Right renal cortex interstitium (tissue), 3 donors: ENCODE data around the gene PRKCZ. TPM values are rescaled to one million over a fixed set of nuclear protein-coding genes. Genes with fewer than 3 reads are reported as not detected.

Source experiments
- DNase-seq, 3 donors: peaks; one replicate each; pipeline ENCODE4 v3.0.0-alpha.2; 2013; ENCODE audit warnings: low read depth in 3 of 3, low spot score in 2 of 3
- polyA plus RNA-seq, 3 donors: library from polyadenylated mRNA; unstranded; fragments of 120-200 nt; gene quantifications; one replicate each; pipeline ENCODE4 v1.2.1, GENCODE V29; 2013; ENCODE audit not compliant: insufficient read length in 3 of 3

Gene PRKCZ
- polyA plus RNA-seq, 3 donors = 33.6 to 36.8 (median 35.1) TPM

DNA sequence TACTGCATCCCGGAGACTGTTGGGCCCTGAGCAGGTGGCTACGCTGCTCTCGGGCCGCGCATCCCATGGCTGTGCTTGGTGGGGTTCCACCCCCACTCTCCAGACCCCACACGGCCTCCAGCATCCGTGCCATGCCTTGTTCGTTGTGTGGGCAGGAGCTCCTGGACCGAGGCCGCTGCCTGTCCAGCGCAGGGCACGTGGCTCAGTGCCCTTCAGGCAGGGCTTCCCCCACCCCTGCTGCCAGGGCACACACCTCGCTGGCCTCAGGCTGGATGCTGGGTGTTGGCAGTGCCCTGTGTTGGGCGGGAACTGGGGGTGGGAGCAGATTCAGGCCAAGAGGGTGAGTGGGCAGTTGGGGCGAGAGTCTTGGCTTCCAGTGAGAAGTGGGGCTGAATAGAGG is 9.9 kb downstream of the PRKCZ start:
- DNase-seq = no peak

DNA sequence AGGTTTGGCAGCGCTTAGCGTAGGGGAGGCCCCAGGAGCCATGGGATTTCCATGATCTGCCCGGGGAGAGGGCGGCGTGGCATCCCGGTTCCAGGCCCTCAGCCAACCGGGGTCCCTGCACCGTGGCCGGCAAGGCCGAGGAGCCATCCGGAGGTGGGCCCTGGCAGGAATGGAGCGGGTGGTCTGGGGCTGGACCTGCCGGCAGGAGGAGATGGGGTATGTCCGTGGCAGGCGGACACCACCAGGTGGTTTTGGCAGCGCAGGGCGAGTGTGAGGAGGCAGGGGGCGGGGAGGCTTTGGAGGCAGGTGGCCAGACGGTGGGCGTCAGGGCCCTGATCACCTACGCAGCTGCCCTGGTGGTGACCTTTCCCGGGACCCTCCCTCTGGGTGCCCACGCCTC is 10.3 kb downstream of the PRKCZ start:
- no peak for DNase-seq

DNA sequence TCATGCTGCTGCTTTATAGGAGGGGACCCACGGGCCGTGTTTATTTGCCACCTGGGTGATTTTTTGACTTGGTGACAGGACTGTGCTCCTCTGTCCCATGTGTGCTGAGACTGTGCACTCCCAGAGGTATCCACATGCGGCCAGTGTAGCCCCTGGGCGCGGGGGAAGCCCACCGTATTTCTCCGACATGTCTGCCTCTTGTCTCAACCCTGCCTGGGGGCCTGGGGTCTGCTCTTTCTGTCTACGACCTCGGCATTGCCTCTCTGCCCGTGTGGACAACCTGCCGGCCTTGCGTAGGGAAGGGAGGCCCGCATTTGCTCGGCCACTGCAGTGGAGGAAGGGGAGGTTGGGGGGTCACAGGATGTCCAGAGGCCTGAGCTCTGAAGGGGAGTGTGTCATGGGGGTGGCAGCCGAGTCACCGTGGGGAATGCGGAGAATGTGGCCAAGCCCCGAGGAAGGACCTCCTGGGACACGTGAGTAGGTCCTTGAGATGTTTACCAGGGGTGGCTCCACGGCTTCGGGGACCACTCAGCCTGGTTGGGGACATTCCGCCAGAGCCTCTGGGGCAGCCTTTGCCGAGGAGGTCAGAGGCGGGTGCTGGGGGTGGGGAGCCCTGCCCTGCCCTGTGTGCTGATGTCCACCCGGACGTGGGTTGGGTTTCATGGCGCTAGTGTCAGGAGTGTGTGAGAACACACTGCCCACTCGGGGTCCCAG is 11.0 kb downstream of the PRKCZ start:
- no peak for DNase-seq

DNA sequence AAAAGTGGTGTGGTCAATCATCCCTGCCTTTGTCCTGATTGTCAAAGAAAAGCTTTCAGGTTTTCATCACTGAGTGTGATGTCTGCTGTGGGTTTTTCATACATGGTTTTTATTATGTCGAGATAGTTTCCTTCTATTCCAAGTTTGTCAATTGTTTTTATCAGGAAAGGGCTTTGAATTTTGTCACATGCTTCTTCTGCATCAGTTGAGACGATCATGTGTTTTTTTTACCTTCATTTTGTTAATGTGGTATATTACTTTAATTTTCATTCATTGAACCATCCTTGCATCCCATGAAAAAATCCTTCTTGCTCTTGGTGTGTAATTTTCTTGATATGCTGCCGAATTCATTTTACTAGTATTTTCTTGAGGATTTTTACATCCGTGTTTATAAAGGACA is 15.5 kb downstream of the PRKCZ start:
- no peak for DNase-seq

DNA sequence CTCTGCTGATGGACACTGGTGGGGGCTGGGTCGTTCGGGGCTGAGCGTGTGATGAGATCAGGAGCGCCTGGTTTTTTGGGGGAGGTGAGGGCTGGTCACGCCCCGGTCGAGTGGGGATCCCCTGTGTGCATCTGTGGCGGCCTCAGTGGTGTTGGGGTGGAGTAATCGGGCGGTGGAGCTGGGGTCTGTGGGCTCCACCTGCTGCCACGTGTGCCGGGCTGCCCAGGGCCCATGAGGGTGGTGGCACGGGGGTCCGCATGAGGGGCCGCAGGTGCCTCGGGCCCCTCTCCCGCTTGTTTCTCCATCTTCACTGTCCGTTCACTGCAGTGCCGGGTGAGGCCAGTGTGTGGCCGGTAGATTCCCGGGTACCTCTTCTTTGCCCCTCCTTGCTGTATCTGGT is 17.2 kb downstream of the PRKCZ start:
- no peak for DNase-seq

DNA sequence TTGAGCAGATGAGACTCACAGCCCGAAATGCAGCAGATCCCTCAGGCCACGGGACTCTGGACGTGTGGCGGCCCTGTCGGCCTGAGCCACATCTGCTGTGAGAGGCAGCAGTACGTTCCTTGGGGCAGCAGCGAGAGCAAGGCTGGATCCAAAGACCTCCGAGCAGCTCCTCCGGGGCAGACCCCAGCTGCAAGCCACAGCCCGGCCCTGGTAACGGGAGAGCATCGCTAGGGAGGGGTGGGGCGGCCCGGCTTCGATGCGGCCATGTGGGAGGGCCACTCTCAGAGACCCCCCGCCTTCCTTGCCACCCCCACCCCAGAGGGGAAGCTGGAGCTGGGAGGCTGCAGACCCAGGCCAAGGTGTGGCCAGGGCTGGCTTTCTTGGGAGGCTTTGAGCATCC is 17.8 kb downstream of the PRKCZ start:
- no peak for DNase-seq

DNA sequence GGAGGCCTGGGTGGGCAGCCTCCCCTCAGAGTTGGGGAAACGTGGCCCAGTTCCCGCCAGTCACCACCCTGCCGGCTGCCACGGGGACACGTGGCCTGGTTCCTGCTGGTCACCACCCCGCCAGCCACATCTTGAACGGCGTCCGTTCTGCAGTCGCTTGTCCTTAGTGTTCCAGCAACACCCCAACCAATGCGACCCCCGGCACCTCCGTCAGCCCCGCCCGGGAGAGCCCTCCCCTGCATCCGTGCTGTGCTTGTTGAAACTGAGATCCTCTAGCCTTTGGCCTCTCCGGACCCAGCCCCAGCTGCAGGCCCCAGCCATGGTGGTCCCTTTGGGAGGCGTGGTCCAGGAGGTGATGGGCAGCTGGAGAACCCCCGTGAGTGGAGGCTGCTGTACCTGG is 18.7 kb downstream of the PRKCZ start:
- DNase-seq = no peak

DNA sequence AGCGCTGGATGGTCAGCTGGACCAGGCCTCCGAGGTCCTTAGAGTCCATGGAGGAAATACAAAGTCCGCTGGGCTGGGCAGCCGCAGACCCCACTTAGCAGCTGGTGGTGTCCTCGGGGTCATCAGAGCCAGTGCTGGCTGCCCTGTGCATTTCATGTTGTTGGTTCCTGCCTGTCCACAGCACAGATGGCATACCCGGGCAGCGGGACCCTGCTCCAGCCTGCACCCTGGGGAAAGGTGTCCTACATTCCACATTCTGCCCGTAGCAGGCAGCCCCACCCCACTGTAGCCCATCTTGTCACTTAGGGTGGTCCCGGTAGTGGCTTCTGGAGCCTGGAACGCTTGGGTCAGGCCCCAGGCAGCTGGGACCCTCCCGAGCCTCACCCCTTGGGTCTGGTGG is 19.8 kb downstream of the PRKCZ start:
- no peak for DNase-seq

DNA sequence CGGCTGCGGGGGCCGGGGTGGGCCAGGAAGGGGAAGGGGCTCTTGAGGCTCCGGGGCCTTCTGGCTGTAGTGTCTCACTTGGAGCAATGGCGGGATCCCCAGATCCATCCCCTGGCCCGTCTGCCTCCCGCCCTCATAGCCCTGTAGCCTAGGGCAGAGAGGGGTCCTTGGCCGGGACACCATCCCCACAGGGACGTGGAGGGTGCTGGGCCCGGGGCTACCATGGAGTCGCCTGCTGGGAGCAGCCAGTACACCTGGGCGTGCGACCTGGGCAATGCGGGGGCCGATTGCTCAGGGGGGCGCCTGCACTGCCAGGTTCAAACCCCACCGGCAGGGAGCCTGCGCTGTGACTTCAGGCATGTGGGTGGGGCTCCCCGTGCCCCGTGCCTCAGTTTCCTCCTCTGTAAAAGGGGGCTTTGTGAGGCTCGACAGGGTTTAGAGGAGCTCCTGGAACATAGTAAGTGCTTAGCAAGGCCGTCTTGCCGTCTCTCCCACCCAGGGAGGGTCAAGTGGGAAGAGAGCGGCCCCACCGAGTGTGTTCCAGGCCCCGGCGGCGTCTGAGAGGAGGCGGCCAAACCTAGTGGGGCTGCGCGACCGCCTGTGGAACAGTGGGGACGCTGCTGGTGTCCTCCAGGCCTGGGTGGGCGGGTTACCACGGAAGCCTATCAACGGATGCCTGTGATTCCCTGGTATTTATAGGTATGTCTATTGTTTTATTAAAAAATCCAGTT is 20.8 kb downstream of the PRKCZ start:
- no peak for DNase-seq

DNA sequence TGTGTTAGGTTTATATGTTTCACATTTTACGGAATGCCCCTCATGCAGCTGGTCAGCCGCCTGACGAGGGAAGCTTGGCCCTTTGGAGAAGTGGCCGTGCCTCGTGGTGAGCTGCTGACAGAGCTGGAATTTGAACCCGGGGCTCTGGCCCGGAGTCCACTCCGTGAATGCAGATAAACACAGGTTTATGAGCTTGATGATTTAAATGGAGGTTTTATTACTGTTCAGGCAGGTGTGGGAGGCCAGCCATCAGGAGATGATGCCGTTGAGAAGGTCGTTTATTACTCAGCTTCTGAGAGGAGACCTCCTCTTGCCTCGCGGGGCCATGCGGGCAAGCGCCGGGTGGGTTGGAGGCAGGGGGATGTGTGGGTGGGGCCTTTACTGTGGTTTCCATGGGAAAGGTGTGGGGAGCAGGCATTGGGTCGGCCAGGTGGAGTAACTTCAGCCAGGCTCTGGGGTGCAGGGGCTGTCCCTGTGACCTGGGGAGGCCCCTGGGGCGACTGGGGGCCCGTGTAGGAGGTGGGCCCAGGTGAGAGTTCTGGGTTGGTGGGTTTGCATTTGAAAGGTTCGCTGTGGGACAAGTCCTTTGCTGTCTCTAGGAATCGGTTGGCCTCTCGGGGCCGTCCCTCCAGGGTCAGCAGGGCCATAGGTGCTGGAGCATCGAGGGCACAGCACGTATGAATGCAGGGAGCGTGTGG is 22.0 kb downstream of the PRKCZ start:
- peak in 1 of 3 donors; percentile 26 for DNase-seq

DNA sequence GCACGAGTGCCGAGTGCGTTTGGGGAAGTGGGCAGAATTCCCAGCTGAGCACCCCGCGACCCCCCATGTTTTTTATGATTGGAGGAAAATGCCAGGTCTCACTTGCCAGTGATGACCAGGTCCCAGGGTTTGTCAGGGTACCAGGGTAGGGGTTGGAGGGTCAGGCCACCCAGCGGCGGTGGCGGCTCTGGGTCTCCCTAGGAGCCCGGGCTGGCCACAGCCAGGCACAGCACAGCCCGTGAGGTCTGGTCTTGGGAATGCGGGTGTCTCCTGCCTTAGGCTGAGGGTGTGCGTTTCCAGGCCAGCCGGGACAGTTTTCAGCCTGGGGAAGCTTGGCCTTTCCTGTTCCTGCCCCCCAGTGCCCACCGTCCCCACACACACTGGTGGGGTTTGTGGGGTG is 22.7 kb downstream of the PRKCZ start:
- no peak for DNase-seq

DNA sequence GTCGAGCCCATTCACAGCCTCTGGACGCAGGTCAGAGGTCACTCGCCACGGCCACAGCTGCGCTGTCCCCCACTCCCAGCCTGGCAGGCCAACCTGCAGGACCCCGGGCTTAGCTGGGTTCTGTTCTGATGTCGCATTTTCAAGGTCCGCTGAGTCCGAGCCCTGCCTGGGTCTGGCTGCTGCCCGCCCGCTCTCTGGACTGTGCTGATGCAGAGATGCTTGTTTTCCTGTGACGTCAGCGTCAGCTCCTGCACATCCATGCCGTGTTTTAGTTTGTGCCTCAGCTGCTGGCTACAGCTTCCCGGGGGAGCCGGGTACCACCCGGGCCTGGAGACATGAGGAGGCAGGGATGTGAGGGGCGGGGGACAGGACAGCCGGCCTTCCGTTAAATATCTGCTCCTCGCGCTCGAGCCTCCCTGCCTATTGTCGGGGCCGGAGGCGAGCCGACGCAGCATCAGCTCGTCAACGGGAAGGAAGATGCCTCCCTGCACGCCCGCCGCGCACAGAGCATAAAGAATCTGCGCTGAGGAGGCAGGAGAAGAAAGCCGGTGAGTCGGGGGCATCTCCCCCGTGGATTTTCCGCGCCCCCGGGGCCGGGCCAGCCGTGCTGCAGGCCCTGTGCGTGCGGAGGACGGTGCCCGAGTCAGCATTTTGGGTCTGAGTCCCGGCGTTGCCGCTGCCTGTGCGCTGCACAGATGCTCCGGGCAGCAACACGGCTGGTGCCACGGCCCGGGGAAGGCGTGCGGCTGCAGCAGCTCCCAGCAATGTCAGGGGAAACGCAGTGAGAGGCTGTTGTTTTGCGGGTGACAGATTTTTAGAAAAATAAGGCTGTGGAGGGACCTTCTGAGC is 23.4 kb downstream of the PRKCZ start:
- peak in 1 of 3 donors; percentile 66 for DNase-seq

DNA sequence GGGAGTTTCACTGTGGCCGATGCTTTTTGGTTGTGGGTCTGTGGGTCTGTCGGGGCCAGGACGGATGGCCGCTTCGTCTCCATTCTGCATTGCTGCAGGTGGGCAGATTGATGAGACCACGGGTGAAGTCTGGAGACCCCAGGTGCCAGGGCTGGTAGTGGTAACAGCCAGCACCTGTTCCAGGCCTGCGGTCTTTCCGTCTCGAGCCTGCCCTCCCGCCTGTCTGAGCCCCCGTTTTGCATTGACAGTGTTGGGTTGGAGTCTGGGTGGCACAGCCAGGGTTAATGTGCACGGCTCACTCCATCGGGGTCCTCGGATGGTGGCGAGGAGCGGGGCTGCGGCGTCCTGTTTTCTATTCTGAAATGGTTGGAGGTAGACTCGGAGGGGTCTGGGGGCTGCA is 24.2 kb downstream of the PRKCZ start:
- DNase-seq = no peak

DNA sequence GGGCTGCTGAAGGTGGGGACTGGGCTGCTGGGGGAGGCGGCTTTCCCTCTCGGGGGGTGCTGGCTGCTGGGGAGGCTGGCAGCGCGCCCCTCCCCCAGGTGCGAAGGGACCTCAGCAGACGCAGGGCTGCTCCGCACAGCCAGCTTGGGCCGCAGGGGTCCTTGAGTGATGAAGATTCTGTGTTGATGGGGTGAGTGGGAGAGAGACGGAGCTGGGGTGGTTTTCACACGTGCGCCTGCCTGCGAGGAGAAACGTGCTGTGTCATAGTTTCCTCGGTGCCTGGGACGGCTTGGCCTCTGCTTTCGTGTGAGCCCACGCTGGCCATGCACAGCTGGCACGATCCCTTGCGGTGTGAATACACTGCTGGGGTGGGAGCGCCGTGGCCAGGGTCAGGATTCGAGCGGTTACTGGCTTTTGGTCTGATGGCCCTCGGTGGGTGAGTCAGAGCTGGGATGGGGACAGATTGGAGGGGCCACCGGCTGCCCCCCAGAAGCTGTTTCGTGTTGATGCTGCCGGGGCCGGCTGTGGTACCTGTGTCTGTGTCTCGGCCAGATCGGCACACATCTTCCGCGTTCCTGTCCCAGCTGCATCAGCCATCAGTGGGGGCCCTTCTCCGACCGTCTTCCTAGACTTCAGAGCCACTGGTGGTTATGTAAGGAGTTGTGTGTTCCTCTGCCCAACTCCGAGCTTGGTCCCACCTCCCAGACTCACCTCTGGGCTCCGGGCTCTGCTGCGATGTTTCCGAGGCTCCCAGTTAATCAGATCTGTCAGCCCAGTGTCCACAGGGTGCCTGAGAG is 24.9 kb downstream of the PRKCZ start:
- no peak for DNase-seq

DNA sequence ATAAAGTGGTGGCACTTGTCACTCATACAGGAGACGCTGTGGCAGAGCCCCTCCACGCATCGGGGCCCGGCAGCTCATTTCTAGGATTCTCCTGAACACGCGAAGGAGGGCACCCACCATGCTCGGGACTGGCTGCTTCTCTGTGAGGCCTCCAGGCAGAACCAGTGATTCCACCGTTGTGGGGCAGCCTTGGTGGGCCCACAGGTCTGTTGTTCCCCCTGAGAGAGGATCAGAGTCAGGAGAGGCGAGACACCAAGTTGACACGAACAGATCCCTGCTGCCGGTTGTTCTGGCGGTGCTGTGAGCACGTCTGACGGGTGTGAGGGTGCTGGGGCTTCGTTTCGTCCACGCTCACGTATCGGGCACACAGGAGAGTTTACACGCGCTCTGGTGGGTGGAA is 26.6 kb downstream of the PRKCZ start:
- no peak for DNase-seq

DNA sequence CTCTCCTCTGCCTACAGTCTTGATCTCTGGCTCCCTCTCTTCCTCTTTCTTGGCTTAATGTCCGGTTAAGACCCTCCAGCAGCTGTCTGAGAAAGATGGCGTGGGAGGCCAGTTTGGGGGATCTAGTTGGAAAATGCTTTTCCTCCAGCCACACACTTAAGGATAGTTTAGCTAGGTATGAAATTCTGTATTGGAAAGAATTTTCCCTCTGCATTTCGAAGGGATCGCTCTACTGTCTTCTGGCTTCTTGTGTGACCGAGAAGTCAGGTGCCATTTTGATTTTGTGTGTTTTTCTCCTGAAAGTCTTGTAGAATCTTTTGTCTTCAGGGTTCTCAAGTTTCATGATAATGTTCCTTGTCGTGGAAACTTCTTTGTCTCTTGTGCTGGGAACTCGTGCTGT is 28.0 kb downstream of the PRKCZ start:
- DNase-seq = no peak

DNA sequence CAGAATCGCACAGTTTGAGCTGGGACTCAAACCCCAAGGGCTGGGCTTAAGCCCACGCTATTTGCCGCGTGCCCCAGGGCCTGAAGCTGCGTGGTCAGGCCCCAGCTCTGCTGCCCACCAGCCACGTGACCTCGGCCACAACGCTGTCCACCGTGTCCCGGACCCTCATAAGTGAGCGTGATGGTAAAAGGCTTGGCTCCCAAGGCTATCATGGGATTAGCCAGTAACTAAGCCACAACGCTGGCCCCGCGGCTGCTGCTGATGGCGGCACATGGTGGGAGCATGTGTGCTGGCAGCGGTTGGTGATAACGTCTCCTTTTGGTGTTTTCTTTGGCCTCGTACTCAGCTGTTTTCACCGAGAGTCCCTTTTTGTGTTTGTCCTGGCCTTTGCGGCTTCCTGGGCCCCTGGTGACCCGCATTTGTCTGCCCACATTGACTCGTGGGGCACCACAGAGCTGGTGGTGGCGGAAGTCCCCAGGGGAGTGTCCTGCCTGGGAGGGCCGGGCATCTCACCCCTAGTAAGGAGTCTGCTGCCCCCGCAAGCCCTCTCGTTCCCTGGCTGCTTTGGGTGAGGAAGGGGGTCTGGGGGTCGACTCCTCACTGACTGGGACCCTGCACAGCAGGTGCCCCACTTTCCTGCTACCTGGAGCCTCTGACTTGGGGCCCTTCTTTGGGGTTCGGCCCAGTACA is 29.3 kb downstream of the PRKCZ start:
- DNase-seq = no peak

DNA sequence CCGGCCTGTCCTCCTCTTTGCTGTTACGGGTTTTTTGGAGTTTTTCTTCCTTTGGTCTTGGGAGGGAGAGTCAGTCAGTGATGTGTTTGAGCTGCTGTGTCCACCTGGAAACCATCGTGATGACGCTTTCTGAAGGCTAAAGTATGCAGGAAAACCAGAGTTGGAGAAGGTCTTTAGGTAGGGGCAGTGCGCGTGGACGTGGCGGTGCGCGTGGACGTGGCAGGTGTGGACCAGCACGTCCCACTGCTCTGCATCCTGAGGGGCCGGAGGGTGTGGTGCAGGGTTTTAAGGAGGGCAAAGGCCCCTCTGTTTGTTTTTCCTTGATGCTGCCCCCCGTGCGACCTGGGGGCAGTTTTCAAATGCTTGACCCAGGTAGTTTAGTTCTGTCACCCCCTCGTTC is 29.9 kb downstream of the PRKCZ start:
- DNase-seq = no peak

DNA sequence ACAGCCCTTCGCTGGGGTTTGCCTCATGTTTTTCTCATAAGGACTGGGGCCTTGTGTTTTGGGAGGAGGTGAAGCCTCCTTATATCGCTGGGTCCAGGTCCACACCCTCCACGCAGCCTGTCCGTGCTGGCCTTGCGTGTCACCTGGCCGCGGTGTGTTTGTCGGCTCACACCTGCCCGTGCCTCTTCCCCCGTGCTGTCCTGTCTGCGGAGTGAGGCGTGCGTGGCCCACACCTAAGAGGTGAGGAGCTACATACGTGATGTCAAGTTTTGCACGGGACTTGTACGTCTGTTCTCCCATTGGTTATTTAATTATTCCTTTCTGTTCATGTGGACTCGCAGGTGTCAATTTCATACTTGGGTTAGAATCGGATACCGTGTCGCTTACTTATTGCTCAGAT is 30.7 kb downstream of the PRKCZ start:
- no peak for DNase-seq
